Panc1 (cell line): ENCODE data around the gene MAP2K1. TPM values are rescaled to one million over a fixed set of nuclear protein-coding genes. Genes with fewer than 3 reads are reported as not detected.

Experiments
- ATAC-seq: fragments of 200-7000 bp; cut with Tn5 transposase; 2 replicates; pipeline ENCODE4 v1.9.1; 2020; ENCODE audit warnings: mild to moderate bottlenecking, moderate library complexity
- BruUV-seq: library from RNA; stranded (reverse); fragments of 400-500 nt; replicated peaks from 2 replicates; lab custom pipeline; 2021; lab: Mats Ljungman, UMichigan
- CTCF ChIA-PET: fragments of 300-600 bp; sonication (Branson Sonifier 250); formaldehyde crosslinking; loops from one replicate; lab custom pipeline; 2022; ENCODE audit warnings: antibody characterized with exemption; lab: Charles Lee
- POLR2A ChIA-PET: fragments of 300-600 bp; sonication (Branson Sonifier 250); formaldehyde crosslinking; loops from one replicate; lab custom pipeline; 2022; ENCODE audit warnings: antibody characterized with exemption; lab: Charles Lee
- DNase-seq: peaks from one replicate; pipeline ENCODE4 v3.0.0-alpha.2; 2010; ENCODE audit warnings: low read depth, low spot score
- H3K27ac ChIP-seq: 2 replicates; pipeline ENCODE4 v1.5.1; 2011; ENCODE audit warnings: mild to moderate bottlenecking, low read length, inconsistent platforms
- H3K27me3 ChIP-seq: fragments of 200-500 bp; sonication (Bioruptor generic); 2 replicates; pipeline ENCODE4 v1.6.0; 2014; ENCODE audit warnings: low read length, inconsistent platforms; ENCODE audit not compliant: control insufficient read depth, insufficient read depth
- H3K36me3 ChIP-seq: fragments of 200-500 bp; sonication (Bioruptor generic); 2 replicates; pipeline ENCODE4 v1.5.1; 2014; ENCODE audit warnings: inconsistent platforms, mild to moderate bottlenecking, low read length, moderate library complexity; ENCODE audit not compliant: control insufficient read depth, insufficient read depth
- H3K4me1 ChIP-seq: 2 replicates; pipeline ENCODE4 v1.5.1; 2011; ENCODE audit warnings: inconsistent platforms, mild to moderate bottlenecking, low read length, moderate library complexity; ENCODE audit not compliant: control insufficient read depth, insufficient read depth
- H3K4me3 ChIP-seq, 2 experiments: 2 replicates each; pipeline ENCODE4 v1.5.1; 2011 to 2012; ENCODE audit warnings: low read depth in 2 of 2, low read length in 2 of 2, mild to moderate bottlenecking in 2 of 2, inconsistent platforms in 1 of 2, moderate library complexity in 1 of 2
- H3K9me3 ChIP-seq: fragments of 200-500 bp; sonication (Bioruptor generic); 2 replicates; pipeline ENCODE4 v1.5.1; 2014; ENCODE audit warnings: low read depth, mild to moderate bottlenecking, inconsistent platforms, low read length, moderate library complexity; ENCODE audit not compliant: control insufficient read depth, insufficient read depth
- CTCF ChIP-seq: fragments of 450-650 bp; IDR thresholded peaks from 2 replicates; pipeline ENCODE4 v1.5.1; 2017; ENCODE audit warnings: mild to moderate bottlenecking
- POLR2AphosphoS5 ChIP-seq: IDR thresholded peaks from 2 replicates; pipeline ENCODE4 v1.6.1; 2012; ENCODE audit warnings: mild to moderate bottlenecking, low read depth, low read length, moderate library complexity
- REST ChIP-seq, 2 experiments: IDR thresholded peaks; 2 replicates each; pipeline ENCODE4 v1.6.1; 2011 to 2012; ENCODE audit warnings: low read depth in 2 of 2, control low read depth in 1 of 2, low read length in 1 of 2, mild to moderate bottlenecking in 1 of 2, moderate library complexity in 1 of 2; ENCODE audit not compliant: insufficient read depth in 1 of 2
- SIN3A ChIP-seq: IDR thresholded peaks from 2 replicates; pipeline ENCODE4 v1.6.1; 2012; ENCODE audit warnings: low read depth, mild to moderate bottlenecking, low read length, moderate library complexity, borderline replicate concordance; ENCODE audit not compliant: insufficient read depth
- TCF7L2 ChIP-seq: IDR thresholded peaks from 2 replicates; pipeline ENCODE4 v1.6.1; 2011; ENCODE audit warnings: mild to moderate bottlenecking, low read depth, low read length, inconsistent platforms
- in situ Hi-C: cut with HindIII; loops from 2 replicates; pipeline ENCODE4 v1.10.0; 2016; ENCODE audit warnings: low sequenced_read_pairs, low pct_unique_long_range_greater_than_20kb
- intact Hi-C: fragments of 100-400 bp; cut with micrococcal nuclease; formaldehyde crosslinking; loops from one replicate; pipeline ENCODE4 v1.10.0; 2022; ENCODE audit not compliant: unreplicated experiment
- total RNA-seq: library from RNA; stranded (reverse); gene quantifications from one replicate; pipeline ENCODE4 v1.2.1, GENCODE V29; 2021; ENCODE audit not compliant: unreplicated experiment

The MAP2K1 gene
- total RNA-seq, 1 experiment from 2014 or later: 67.9 TPM

- Histone ChIP-seq H3K27me3 (no peaks in the 10 kb centered on the region), H3K9me3 (no peaks in the 10 kb centered on the region), H3K4me1 (no peaks in the 10 kb centered on the region), H3K27ac (no peak overlapping the region), H3K36me3 (no peaks in the 10 kb centered on the region), H3K4me3 (no peak overlapping the region)
- POLR2A ChIA-PET: no interaction called here
- CTCF ChIA-PET: no interaction called here
- in situ Hi-C loops (no loop called here), intact Hi-C loops (no loop called here)
- ATAC-seq (no peak), DNase-seq (no peak)
- TF ChIP-seq TCF7L2 (no peak), REST (IDR thresholded peaks at IDR 0.05; ENCODE audit: insufficient read depth in 1 of 2, low read depth in 2 of 2, low read length in 1 of 2) (no peak), SIN3A (no peak), POLR2AphosphoS5 (no peak), CTCF (no peak)
- no TSS peak for BruUV-seq
Measured at GRCh38 chr15:66452971-66453580, 66.4 kb downstream of the MAP2K1 start.

GRCh38 chr15:66454143-66454542 is 67.4 kb downstream of the MAP2K1 start:
- BruUV-seq: no TSS peak
- no peak for TF ChIP-seq REST (IDR thresholded peaks at IDR 0.05; ENCODE audit: insufficient read depth in 1 of 2, low read depth in 2 of 2, low read length in 1 of 2)
- POLR2A ChIA-PET: no interaction called here
- Histone ChIP-seq H3K4me1 (no peaks in the 10 kb centered on the region), H3K27me3 (no peaks in the 10 kb centered on the region), H3K36me3 (no peaks in the 10 kb centered on the region), H3K4me3 (no peak overlapping the region), H3K9me3 (no peaks in the 10 kb centered on the region), H3K27ac (no peak overlapping the region)
- ATAC-seq (no peak), DNase-seq (no peak)
- CTCF ChIA-PET: no interaction called here
- intact Hi-C loops: no loop called here
- in situ Hi-C loops: no loop called here
